Measurements from ENCODE around the gene MRPS26. TPM values are rescaled to one million over a fixed set of nuclear protein-coding genes. Genes with fewer than 3 reads are reported as not detected.
"Not testable (repeated sequence)": the region's sequence is repeated elsewhere in the genome, so short reads cannot be mapped to it uniquely, and the experiment has no call there.

MRPS26 gene
- total RNA-seq, 2 donors from 2014 or later: 22.4 to 26.2 TPM

DNA sequence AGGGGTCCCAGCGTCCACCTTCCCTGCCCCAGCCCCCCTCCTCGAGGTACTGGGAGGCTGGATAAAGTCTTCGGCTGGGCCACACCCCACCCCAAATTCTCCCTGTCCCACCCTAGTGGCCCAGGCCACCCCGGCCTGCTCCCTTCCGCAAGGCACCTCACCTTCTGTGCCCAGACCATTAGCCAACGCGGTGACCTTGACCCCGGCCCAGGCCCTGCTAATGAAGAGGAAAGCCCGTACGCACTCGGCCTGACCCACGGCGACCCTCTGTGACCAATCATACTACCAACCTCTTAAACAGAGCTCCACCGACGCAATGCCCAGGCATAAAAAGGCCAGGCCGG is 25.4 kb downstream of the MRPS26 start:
- no peak for DNase-seq (ENCODE audit: low spot score)
- intact Hi-C loops (cut with DNase I): no loop called here

DNA sequence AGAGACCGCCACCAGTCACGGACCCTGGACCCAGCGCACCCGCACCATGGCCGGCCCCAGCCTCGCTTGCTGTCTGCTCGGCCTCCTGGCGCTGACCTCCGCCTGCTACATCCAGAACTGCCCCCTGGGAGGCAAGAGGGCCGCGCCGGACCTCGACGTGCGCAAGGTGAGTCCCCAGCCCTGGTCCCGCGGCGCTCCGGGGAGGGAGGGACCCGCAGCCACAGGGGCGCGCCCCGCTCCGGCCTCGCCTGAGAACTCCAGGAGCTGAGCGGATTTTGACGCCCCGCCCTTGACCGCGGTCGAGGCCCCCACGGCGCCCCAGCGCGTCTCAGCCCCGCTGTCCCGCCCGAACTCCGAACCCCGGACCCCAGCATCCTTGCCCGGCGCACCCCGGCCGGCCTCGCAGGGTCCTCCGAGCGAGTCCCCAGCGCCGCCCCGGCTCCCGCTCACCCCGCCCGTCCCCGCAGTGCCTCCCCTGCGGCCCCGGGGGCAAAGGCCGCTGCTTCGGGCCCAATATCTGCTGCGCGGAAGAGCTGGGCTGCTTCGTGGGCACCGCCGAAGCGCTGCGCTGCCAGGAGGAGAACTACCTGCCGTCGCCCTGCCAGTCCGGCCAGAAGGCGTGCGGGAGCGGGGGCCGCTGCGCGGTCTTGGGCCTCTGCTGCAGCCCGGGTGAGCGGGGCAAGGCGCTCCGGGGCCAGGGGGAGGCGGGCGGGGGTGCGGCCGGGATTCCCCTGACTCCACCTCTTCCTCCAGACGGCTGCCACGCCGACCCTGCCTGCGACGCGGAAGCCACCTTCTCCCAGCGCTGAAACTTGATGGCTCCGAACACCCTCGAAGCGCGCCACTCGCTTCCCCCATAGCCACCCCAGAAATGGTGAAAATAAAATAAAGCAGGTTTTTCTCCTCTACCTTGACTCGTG is 26.0 kb downstream of the MRPS26 start, which contains the start of gene OXT:
OXT (plus strand) TSS at position 11 of the 920 bp plus-strand sequence; CDS start at position 47, 36 bp downstream.
- peak; percentile 83 for DNase-seq (ENCODE audit: low spot score)
- intact Hi-C loops (cut with DNase I): no loop called here

DNA sequence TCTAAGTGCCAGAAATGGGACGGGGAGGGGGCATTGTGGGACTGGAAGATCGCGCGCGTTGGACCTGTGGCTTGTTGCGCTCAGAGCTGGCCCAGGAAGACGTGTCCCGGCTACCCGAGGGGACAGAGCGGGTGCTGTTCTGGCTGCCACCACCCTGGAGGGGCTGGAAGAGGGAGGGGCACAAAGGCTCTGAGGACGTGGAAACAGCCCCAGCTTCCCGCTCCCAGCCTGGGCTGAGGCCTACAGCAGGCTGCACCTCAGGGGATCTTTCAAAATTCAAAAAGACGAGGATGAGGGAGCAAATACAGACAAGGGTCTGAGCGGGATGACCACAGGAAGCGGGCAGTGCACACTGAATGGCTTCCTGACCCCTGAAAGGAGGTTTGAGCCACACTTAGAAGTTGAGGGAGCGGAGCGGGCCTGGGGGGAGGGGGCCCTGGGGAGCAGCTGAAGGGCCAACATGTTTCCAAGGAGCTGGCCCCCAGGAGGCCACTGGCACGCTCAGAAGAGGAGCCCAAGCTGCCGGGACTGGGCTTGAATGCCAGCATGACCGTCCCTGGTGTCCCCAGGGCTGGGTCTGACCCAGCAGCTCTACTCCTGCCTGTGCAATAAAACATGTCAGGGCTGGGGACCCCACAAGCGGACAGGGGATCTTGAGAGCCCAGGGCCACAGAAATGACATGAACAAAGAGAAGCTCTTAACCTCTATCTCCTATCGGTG is 26.8 kb downstream of the MRPS26 start:
- intact Hi-C loops (cut with DNase I): no loop called here
- DNase-seq (ENCODE audit: low spot score): peak; percentile 69

DNA sequence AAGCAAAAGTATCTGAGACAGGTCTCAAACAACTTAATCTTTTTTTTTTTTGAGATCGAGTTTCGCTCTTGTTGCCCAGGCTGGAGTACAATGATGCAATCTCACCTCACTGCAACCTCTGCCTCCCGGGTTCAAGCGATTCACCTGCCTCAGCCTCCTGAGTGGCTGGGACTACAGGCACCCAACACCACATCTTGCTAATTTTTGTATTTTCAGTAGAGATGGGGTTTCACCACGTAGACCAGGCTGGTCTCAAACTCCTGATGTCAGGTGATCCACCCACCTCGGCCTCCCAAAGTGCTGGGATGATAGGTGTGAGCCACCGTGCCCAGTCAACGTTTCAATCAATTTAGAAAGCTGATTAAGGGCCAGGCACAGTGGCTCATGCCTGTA is 27.4 kb downstream of the MRPS26 start:
- peak; percentile 29 for DNase-seq (ENCODE audit: low spot score)
- intact Hi-C loops (cut with DNase I): not testable (repeated sequence)

DNA sequence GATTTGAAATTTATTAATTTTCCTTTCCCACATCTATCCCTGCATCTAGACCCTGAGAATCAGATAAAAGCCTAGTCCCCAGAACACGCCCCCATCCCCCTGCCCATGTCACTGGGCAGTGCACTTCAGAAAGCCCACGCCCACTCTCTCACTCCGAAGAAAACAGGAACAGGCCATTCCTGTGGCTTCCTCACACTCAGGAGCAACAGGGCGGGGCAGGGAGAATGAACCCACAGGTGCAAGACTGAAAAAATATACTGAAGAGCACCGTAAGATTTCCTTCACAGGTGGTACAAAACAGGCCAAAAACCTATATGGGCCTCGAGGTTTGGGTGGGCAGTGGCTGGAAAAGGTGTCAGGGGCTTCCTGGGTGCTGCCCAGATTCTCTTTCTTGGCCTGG is 29.0 kb downstream of the MRPS26 start:
- intact Hi-C loops (cut with DNase I): no loop called here
- peak; percentile 23 for DNase-seq (ENCODE audit: low spot score)

DNA sequence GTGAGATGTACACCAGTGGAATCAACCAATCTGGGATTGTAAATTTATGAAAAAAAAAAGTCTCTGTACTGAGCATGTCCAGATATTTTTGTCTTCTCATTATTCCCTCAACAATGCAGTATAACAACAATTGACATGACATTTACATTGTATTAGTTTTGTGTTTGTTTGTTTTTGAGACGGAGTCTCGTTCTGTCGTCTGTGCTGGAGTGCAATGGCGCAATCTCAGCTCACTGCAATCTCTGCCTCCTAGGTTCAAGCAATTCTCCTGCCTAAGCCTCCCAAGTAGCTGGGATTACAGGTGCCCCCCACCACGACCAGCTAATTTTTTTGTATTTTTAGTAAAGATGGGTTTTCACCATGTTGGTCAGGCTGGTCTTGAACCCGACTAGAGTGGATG is 29.5 kb downstream of the MRPS26 start:
- intact Hi-C loops (cut with DNase I): not testable (repeated sequence)

DNA sequence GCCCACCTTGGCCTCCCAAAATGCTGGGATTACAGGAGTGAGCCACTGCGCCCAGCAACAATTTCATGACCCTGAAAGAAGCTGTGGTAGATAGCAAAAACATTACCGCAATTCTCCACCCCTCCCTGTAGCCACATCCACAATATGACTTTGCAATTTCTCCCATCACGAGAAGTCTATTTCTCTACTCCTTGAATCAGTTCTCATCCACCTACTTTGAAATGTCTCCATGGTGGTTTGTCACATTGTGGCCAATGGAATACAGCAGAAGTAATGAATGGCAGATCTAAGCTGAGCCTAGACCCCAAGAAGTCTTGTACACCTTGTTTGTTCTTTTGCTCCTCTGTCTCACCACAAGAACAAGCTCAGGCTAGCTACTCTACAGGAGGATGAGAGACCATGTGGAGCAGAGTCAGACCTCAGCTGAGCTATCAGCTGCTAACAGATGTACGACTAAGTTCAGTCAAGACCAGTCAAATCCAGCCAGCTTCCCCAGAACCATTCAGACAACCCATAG is 31.8 kb downstream of the MRPS26 start:
- DNase-seq (ENCODE audit: low spot score): peak; percentile 7
- intact Hi-C loops (cut with DNase I): loop anchor here in 1 of 2 donors (2.0 kb wide), 1 partner anchor 61 kb away; no protein-coding TSS in a partner anchor

More for the DNA sequence above, 29.5 kb downstream of the MRPS26 start:
- not testable (repeated sequence) for DNase-seq (ENCODE audit: low spot score)

DNA sequence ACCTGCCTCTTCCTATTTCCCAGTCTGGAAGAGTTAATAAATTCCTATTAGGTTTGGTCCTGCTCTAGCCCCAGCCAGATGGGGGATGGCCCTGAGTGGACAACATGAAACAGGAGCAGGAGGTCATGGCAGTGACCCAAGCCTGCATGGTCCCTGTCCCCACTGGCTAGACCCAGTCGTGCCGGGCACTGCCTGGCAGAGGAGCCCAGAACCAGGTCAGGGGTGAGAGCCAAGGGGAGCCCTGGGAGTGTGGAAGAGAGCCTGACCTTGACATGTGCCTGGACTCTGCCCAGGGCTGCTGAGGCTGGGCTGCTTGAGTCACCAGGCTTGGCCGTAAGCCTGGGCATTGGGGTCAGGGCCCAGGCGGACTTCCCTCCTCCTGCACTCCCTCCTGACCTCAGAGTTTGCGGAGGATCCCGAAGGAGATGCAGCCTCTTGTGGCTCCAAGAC is 35.1 kb downstream of the MRPS26 start:
- intact Hi-C loops (cut with DNase I): no loop called here
- DNase-seq (ENCODE audit: low spot score): peak; percentile 90

DNA sequence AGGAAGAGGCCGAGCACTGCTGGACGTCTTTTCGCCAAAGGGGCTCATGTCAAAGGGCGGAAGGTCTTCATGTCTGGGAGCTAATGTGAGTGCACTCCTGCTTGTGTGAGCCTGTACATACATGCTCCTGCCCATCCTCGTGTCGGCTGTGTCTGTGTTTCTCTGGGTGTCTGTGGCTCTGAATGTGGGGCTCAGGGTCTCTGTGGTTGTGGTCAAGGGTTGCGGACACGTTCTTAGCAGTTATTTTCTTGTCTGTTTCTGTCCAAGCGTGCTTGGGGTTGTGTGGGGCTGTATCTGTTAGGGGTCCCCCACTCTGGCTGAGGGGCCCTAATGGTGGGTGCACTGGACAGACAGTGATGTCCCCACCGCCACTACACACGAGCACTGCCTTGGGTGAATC is 35.8 kb downstream of the MRPS26 start:
- DNase-seq (ENCODE audit: low spot score): peak; percentile 59
- intact Hi-C loops (cut with DNase I): no loop called here

DNA sequence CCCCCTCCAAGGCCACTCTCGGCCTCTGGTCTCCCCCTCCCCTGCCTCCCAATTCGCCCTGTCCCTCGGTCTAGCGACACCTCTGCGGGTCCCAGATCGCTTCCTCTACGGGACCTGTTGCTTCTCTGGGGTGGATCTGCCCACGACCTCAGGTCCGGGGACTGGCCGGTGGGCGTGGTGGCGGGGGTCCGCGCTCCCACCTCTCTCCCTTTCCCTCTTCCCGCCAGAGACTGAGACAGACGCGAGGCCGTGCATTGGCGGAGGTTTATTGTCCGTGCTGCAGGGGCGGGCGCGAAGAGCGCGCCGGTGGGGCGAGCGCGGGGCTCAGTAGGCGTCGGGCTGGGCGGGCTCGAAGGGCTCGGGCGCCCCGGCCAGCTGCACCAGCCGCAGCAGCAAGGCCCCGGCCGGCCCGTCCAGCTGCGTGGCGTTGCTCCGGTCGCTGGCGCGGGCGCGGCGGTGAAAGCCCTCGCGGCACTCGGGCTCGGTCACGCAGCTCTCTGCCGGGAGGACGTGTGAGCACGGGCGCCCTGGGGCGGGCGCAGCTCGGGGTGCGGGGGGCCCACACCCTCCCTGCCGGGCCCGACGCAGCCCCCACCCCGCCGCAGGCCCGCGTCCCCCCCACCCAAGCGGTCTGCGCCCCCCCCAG is 36.6 kb downstream of the MRPS26 start:
- intact Hi-C loops (cut with DNase I): no loop called here

DNA sequence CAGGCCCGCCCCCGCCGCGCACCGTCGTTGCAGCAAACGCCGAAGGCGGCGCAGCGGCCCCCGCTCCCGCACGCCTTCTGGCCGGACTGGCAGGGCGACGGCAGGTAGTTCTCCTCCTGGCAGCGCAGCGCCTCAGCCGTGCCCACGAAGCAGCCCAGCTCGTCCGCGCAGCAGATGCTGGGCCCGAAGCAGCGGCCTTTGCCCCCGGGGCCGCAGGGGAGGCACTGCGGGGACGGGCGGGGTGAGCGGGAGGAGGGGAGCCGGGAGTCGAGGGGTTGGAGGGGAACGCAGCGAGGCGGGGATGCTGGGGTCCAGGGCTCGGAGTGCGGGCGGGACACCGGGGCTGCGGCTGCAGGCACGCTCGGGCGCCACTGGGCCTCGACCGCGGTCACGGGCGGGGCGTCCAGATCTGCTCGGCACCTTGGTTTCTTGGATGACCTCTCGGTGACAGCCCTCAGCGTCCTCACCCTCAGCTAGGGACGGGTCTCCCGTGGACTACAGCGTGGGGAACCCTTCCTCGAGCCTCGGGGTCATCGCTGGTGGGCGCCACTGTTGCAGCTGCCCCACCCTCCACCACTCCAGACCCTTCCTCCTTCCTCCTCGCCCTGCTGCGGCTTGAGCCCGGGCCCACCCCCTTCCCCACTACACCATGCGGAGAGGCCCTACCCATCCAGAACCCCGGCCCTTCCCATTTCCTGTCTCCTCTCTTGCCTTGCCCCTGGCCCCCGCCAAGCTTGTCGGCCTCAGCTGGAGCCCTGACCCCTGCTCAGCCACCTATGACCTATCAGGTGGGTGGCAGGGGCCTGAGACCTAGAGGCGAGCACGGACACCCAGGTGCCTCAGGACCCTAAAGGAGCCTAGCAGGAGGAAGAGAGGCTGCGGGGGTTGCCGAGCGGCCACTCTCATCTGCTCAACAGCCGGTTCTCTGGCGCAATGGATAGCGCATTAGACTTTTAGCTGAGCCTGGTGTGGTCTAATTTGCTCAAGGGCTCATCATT is 37.4 kb downstream of the MRPS26 start:
- DNase-seq (ENCODE audit: low spot score): peak; percentile 80
- intact Hi-C loops (cut with DNase I): no loop called here

More for the DNA sequence above, 36.6 kb downstream of the MRPS26 start:
- DNase-seq (ENCODE audit: low spot score): peak; percentile 78

DNA sequence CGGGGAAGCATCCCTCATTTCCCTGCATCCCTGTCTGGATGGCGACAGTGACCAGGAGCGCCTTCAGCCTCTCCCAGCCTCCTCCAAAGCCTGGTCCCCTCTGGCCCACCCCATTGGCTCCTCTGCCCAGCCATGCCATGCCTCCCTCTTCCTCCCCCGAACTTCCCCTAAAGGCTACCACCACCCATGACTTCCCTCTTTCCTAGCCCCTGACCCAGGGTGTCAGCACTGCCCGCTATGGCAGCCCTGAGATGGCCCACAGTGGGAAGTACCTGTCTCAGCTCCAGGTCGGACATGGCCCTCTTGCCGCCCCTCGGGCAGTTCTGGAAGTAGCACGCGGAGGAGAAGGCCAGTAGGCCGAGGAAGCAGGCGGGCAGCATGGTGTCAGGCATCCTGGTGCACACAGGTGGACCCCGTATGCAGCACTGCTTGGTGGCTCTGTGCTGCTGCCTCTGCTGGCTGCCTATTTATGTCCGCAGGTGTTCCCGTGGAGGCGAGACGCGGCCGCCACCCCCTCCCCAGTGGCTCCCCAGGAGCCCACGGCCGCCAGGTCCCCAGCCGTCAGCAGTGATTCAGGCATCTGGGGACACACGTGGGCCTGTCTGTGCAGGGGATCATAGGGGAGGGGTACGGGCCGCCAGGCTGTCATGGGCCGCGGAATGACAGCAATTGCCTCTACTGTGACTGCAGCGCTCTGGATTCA is 38.6 kb downstream of the MRPS26 start, which contains the start of gene AVP:
AVP (minus strand) TSS at position 442 of the 703 bp plus-strand sequence; CDS start at position 392, 50 bp downstream.
- DNase-seq (ENCODE audit: low spot score): peak; percentile 72
- intact Hi-C loops (cut with DNase I): no loop called here

DNA sequence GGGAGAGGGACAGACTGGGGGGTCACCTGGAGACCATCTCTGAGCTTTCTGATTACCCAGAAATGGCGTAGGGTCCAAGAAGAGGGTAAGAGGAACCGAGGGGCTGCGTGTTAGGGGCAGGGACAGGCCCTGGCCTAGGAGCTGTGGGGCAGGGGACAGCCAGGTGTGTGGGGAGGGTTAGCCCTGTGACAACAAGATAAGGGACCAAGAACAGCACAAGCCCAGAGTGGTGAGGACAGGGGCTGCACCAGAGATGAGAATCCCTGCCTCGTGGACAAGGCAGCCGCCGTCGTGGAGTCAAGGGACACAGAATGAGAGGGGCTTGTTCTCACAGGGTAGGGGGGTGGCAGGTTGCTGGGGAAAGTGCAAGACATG is 39.1 kb downstream of the MRPS26 start:
- intact Hi-C loops (cut with DNase I): no loop called here
- no peak for DNase-seq (ENCODE audit: low spot score)

DNA sequence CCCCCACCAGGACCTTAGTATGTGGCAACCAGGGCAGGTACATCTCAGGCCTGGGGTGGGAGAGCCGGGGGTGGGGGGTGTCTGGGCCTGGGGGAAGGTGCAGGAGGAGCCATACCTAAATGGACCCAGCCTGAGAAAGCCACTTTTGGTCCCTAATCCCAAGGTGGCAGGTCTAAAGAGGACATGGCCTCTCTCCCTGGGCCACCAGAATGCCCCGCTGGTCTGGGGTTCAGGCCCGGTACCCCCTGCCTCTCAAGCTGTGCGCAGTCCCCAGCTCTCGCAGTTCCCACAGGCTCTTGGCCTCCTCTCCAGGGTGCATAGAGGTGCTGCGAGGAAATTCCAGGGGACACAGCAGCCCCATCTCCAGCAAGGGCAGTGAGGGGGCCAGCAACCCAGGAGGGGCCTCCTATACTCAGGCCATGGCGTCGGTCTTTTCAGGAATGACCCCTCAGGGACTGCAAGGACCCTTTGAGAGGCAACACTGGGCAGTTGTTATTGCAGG is 39.8 kb downstream of the MRPS26 start:
- peak; percentile 32 for DNase-seq (ENCODE audit: low spot score)
- intact Hi-C loops (cut with DNase I): no loop called here

DNA sequence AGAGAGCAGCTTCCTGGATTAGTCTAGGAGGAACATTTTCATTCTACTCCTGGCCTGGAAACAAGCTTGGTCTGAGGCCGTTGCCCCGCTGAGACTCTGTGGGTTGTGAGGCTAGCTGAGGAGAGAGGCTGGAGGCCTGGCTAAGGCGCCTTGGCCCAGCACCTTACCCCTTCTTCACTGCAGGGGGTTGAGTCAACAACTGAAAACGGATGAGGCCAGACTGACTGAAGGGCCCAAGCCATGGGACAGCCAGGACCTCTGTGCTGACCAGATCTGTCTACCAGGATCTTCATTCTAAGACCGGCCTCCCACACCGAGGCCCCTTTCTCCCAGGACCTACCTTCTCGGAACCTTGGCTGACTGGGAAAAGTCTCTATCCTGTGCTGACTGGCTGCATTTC is 42.2 kb downstream of the MRPS26 start:
- intact Hi-C loops (cut with DNase I): no loop called here
- DNase-seq (ENCODE audit: low spot score): no peak

DNA sequence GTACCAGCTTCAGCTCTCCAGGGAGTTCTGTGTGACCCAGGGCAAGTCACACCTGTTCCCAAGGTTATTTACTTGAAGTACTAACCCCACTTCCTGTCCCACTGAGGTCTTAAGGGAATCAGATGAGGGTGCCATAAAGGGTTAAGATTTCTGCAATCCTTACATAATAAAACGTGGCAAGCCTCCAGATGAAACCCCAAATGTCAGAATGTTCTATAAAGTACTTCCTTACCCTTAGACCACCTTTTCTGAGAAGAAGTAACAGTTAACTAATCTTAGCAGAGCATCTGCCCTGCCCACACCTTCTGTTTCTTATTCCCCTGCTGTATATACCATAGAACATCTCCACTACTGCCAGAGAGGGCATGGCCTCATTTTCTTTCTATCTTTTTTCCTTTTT is 44.7 kb downstream of the MRPS26 start:
- DNase-seq (ENCODE audit: low spot score): no peak
- intact Hi-C loops (cut with DNase I): no loop called here

DNA sequence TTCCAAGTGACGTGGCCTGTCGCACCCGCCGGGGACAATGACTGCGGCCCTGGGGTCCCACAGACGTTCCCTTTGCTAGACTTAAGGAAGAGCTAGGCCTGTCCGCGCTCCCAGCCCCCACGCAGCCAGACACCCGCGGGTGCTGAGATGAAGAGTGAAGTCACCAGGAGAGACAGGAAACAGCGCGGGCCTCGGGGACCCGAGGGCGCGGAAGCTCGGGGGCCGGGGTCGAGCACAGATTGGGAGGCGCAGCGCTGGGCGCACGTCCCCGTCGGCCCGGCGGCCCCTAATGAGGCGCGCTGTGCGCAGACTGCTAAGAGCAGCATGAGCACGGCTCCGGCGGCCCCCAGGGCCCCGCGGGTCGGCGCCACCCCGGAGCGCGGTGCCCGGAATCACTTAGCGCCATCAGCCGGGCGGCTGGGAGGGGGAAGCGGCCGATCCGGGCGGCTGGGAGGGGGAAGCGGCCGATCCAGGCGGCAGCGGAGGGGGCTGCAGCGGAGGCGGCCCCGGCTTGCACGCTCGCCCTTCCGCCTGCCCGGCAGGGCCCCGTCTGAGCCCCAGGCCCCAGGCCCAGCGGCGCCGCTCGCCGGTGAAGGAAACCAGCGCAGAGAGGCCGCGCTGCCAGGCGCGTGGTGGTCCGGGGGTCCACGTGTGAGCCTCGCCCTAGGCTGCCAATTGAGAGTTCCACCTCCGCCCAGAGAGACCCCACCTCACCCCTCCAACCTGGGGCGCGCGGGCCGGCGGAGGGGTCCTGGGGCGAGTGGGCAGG is 46.9 kb downstream of the MRPS26 start:
- DNase-seq (ENCODE audit: low spot score): no peak
- intact Hi-C loops (cut with DNase I): no loop called here

Data from posterior vena cava (tissue), 2 donors.